ENCODE results near the gene POLR2H. TPM values are rescaled to one million over a fixed set of nuclear protein-coding genes. Genes with fewer than 3 reads are reported as not detected.

Gene POLR2H
- total and polyA plus RNA-seq, 2 donors from 2014 or later = 82.0 to 157 TPM

DNA sequence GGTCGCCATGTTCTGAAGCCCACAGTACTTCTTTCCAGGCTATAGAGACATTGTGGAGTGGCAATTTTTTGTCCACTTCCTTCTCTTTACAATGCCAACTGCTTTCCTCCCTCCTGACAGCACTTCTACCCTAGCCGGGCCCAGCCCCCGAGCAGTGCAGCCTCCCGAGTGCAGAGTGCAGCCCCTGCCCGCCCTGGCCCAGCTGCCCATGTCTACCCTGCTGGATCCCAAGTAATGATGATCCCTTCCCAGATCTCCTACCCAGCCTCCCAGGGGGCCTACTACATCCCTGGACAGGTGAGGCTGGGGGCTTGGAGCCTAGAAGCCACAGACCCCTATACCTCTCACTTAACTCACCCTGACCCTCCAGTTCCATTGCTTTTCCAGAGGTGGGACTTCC is 44.3 kb upstream of the POLR2H start:
- intact Hi-C loops (cut with DNase I) = no loop called here
- no peak for DNase-seq
- Histone ChIP-seq H3K4me3 (ENCODE audit: low read length in 3 of 3) (peak overlapping the region in 2 of 3 donors; percentile 79 to 90), H3K9ac (ENCODE audit: low read length in 3 of 3) (peak overlapping the region in 1 of 3 donors; percentile 87), H3K27me3 (ENCODE audit: control insufficient read depth, insufficient read depth, low read length) (no peaks in the 10 kb centered on the region), H3K36me3 (ENCODE audit: control insufficient read depth in 2 of 3, insufficient read depth in 3 of 3, low read length in 3 of 3) (peaks cover 0 to 29% (median 23%) of the 10 kb centered on the region in 3 donors), H3K9me3 (ENCODE audit: control insufficient read depth in 2 of 3, insufficient read depth in 1 of 3, low read length in 3 of 3) (no peaks in the 10 kb centered on the region), H3K4me1 (ENCODE audit: control insufficient read depth in 2 of 3, insufficient read depth in 2 of 3, low read depth in 1 of 3, low read length in 3 of 3) (peaks cover 0 to 34% (median 24%) of the 10 kb centered on the region in 3 donors), H3K27ac (ENCODE audit: low read depth in 2 of 2, low read length in 2 of 2) (no peak overlapping the region)
- no peak for FAIRE-seq
- TF ChIP-seq, protein P1, sequence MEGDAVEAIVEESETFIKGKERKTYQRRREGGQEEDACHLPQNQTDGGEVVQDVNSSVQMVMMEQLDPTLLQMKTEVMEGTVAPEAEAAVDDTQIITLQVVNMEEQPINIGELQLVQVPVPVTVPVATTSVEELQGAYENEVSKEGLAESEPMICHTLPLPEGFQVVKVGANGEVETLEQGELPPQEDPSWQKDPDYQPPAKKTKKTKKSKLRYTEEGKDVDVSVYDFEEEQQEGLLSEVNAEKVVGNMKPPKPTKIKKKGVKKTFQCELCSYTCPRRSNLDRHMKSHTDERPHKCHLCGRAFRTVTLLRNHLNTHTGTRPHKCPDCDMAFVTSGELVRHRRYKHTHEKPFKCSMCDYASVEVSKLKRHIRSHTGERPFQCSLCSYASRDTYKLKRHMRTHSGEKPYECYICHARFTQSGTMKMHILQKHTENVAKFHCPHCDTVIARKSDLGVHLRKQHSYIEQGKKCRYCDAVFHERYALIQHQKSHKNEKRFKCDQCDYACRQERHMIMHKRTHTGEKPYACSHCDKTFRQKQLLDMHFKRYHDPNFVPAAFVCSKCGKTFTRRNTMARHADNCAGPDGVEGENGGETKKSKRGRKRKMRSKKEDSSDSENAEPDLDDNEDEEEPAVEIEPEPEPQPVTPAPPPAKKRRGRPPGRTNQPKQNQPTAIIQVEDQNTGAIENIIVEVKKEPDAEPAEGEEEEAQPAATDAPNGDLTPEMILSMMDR (IDR thresholded peaks at IDR 0.05; ENCODE audit: borderline replicate concordance, extremely low read depth, insufficient read depth) = no peak

- no peak for FAIRE-seq
- Histone ChIP-seq H3K27me3 (ENCODE audit: control insufficient read depth, insufficient read depth, low read length) (no peaks in the 10 kb centered on the region), H3K4me1 (ENCODE audit: control insufficient read depth in 2 of 3, insufficient read depth in 2 of 3, low read depth in 1 of 3, low read length in 3 of 3) (peaks cover 0 to 34% (median 24%) of the 10 kb centered on the region in 3 donors), H3K36me3 (ENCODE audit: control insufficient read depth in 2 of 3, insufficient read depth in 3 of 3, low read length in 3 of 3) (peaks cover 0 to 56% (median 46%) of the 10 kb centered on the region in 3 donors), H3K4me3 (ENCODE audit: low read length in 3 of 3) (no peak overlapping the region), H3K27ac (ENCODE audit: low read depth in 2 of 2, low read length in 2 of 2) (peak overlapping the region; percentile 56 to 72), H3K9ac (ENCODE audit: low read length in 3 of 3) (no peak overlapping the region), H3K9me3 (ENCODE audit: control insufficient read depth in 2 of 3, insufficient read depth in 1 of 3, low read length in 3 of 3) (no peaks in the 10 kb centered on the region)
- intact Hi-C loops (cut with DNase I) = no loop called here
- TF ChIP-seq, protein P1 (IDR thresholded peaks at IDR 0.05; ENCODE audit: borderline replicate concordance, extremely low read depth, insufficient read depth) = peak; percentile 17
- DNase-seq = peak in 1 of 5 donors; percentile 99
Measured at GRCh38 chr3:184320104-184320445, 41.4 kb upstream of the POLR2H start.

DNA sequence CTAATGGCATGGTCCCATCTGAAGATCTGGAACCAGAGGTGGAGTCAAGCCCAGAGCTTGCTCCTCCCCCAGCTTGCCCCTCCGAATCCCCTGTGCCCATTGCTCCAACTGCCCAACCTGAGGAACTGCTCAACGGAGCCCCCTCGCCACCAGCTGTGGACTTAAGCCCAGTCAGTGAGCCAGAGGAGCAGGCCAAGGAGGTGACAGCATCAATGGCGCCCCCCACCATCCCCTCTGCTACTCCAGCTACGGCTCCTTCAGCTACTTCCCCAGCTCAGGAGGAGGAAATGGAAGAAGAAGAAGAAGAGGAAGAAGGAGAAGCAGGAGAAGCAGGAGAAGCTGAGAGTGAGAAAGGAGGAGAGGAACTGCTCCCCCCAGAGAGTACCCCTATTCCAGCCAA is 39.8 kb upstream of the POLR2H start:
- TF ChIP-seq, protein P1 (IDR thresholded peaks at IDR 0.05; ENCODE audit: borderline replicate concordance, extremely low read depth, insufficient read depth) = no peak
- FAIRE-seq (no peak), DNase-seq (no peak)
- H3K36me3 ChIP-seq (ENCODE audit: control insufficient read depth in 2 of 3, insufficient read depth in 3 of 3, low read length in 3 of 3) = peaks cover 5 to 71% (median 61%) of the 10 kb centered on the region in 3 donors
- H3K27me3 ChIP-seq (ENCODE audit: control insufficient read depth, insufficient read depth, low read length) = no peaks in the 10 kb centered on the region
- peaks cover 0 to 24% (median 19%) of the 10 kb centered on the region in 3 donors for H3K4me1 ChIP-seq (ENCODE audit: control insufficient read depth in 2 of 3, insufficient read depth in 2 of 3, low read depth in 1 of 3, low read length in 3 of 3)
- no peaks in the 10 kb centered on the region for H3K9me3 ChIP-seq (ENCODE audit: control insufficient read depth in 2 of 3, insufficient read depth in 1 of 3, low read length in 3 of 3)
- no peak overlapping the region for H3K4me3 ChIP-seq (ENCODE audit: low read length in 3 of 3)
- H3K9ac ChIP-seq (ENCODE audit: low read length in 3 of 3) = no peak overlapping the region
- intact Hi-C loops (cut with DNase I) = no loop called here
- no peak overlapping the region for H3K27ac ChIP-seq (ENCODE audit: low read depth in 2 of 2, low read length in 2 of 2)

All from kidney (tissue), 14 donors.